Peyer's patch (tissue), 4 donors: ENCODE results near the gene THAP4. TPM values are rescaled to one million over a fixed set of nuclear protein-coding genes. Genes with fewer than 3 reads are reported as not detected.

Experiments used
- DNase-seq, 3 donors: peaks; one replicate each; pipeline ENCODE4 v3.0.0-alpha.2; 2017 to 2019
- H3K27ac ChIP-seq, 4 donors: fragments of 200-600 bp; sonication (generic); one replicate each; pipeline ENCODE4 v1.5.1; 2016 to 2019
- H3K27me3 ChIP-seq, 2 donors: fragments of 200-600 bp; sonication (generic); one replicate each; pipeline ENCODE4 v1.5.1; 2019
- H3K36me3 ChIP-seq, 3 donors: fragments of 200-600 bp; sonication (generic); one replicate each; pipeline ENCODE4 v1.5.1; 2016 to 2019
- H3K4me1 ChIP-seq, 4 donors: fragments of 200-600 bp; sonication (generic); one replicate each; pipeline ENCODE4 v1.5.1; 2016 to 2019
- H3K4me3 ChIP-seq, 4 donors: fragments of 200-600 bp; sonication (generic); 1 replicate in 3 of 4; 2 replicates in 1 of 4; pipeline ENCODE4 v1.5.1; 2016 to 2019; ENCODE audit warnings: mild to moderate bottlenecking in 1 of 4
- H3K9me3 ChIP-seq, 4 donors: fragments of 200-600 bp; sonication (generic); one replicate each; pipeline ENCODE4 v1.5.1; 2016 to 2019; ENCODE audit warnings: mild to moderate bottlenecking in 1 of 4
- POLR2A ChIP-seq, 2 donors: fragments of 450-650 bp; IDR thresholded peaks; one replicate each; pipeline ENCODE4 v1.5.1; 2017; ENCODE audit warnings: antibody characterized with exemption in 2 of 2, mild to moderate bottlenecking in 2 of 2, moderate library complexity in 2 of 2
- total RNA-seq, 4 donors: library from RNA; depleted of rRNA; stranded (reverse); fragments of >200 nt; gene quantifications; one replicate each; pipeline ENCODE4 v1.1.0, GENCODE V29; 2016
- TF ChIP-seq, protein P1 (sequence below), 6 experiments: fragments of 450-650 bp in 4 of 6; fragments of 200-600 bp in 2 of 6; sonication (generic) in 1 of 6; IDR thresholded peaks; one replicate each; pipeline ENCODE4 v1.5.1; 2017 to 2019; ENCODE audit warnings: antibody characterized with exemption in 6 of 6, mild to moderate bottlenecking in 3 of 6, moderate library complexity in 1 of 6

The THAP4 gene
- total RNA-seq, 4 donors from 2014 or later = 46.4 to 90.0 (median 71.8) TPM

GRCh38 chr2:241660593-241661213 is 23.7 kb upstream of the THAP4 start:
- no peaks in the 10 kb centered on the region for H3K4me1 ChIP-seq
- no peak for DNase-seq
- no peak overlapping the region for H3K4me3 ChIP-seq
- peaks cover 0 to 62% (median 0%) of the 10 kb centered on the region in 3 donors for H3K36me3 ChIP-seq
- H3K9me3 ChIP-seq = no peaks in the 10 kb centered on the region
- H3K27me3 ChIP-seq = no peaks in the 10 kb centered on the region
- H3K27ac ChIP-seq = no peak overlapping the region
- TF ChIP-seq POLR2A (IDR thresholded peaks at IDR 0.05) = no peak
- TF ChIP-seq, protein P1, sequence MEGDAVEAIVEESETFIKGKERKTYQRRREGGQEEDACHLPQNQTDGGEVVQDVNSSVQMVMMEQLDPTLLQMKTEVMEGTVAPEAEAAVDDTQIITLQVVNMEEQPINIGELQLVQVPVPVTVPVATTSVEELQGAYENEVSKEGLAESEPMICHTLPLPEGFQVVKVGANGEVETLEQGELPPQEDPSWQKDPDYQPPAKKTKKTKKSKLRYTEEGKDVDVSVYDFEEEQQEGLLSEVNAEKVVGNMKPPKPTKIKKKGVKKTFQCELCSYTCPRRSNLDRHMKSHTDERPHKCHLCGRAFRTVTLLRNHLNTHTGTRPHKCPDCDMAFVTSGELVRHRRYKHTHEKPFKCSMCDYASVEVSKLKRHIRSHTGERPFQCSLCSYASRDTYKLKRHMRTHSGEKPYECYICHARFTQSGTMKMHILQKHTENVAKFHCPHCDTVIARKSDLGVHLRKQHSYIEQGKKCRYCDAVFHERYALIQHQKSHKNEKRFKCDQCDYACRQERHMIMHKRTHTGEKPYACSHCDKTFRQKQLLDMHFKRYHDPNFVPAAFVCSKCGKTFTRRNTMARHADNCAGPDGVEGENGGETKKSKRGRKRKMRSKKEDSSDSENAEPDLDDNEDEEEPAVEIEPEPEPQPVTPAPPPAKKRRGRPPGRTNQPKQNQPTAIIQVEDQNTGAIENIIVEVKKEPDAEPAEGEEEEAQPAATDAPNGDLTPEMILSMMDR (IDR thresholded peaks at IDR 0.05) = no peak

DNA sequence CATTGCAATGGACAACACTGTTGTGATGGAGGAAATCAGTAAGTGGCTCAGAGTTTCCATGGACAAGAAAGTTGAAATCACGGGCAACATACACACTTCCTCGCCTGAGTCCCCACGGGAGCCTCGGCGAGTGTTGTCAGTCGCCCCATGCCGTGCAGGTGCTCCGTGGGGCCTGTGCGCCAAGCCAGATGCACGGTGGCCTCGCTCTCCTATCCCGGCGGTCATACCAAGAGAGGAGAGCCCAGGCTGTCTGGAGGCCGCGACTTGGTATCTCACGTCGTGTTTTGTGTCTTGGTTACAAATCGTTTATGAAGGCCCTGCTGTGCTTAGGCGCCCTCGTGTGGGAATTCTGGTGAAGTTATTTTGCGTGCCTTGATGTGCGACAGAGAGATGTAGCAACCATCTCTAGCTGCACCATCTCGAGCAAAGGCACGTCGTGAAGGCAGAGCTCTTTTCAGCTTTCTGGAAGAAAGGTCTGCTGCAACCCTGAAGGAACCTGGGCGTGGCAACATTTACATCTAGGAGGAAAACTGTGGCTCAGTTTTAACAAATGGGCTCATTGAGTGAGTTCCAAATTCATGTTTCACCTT is 22.3 kb upstream of the THAP4 start:
- H3K4me3 ChIP-seq = no peak overlapping the region
- TF ChIP-seq, protein P1 (IDR thresholded peaks at IDR 0.05) = peak in 5 of 6 experiments; percentile 6 to 61 (median 53)
- TF ChIP-seq POLR2A (IDR thresholded peaks at IDR 0.05) = no peak
- no peaks in the 10 kb centered on the region for H3K27me3 ChIP-seq
- H3K4me1 ChIP-seq = no peaks in the 10 kb centered on the region
- DNase-seq = peak in 2 of 3 donors; percentile 28 to 71
- H3K27ac ChIP-seq = no peak overlapping the region
- H3K36me3 ChIP-seq = peaks cover 0 to 76% (median 0%) of the 10 kb centered on the region in 3 donors
- H3K9me3 ChIP-seq = no peaks in the 10 kb centered on the region

DNA sequence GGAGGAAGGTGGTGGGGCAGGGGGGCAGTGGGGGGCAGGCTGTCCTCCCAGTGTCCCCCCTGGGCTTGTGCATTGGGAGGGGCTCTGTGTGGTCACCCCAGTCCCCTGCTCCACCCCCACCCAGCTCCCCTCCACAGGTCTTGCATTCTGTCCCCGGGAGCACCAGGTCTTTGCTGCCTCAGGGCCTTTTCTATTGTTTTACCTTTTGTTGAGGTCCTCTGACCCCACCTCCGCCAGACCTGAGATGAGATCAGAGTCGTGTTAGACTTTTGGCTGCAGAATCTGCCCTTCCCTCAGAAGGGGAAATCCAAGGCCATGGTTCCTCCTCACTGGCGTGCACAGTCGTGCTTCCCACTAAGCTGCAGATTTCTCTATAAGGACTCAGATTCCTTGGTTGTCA is 21.3 kb upstream of the THAP4 start:
- Histone ChIP-seq H3K36me3 (peaks cover 0 to 84% (median 0%) of the 10 kb centered on the region in 3 donors), H3K9me3 (no peaks in the 10 kb centered on the region), H3K4me3 (no peak overlapping the region), H3K27ac (no peak overlapping the region), H3K4me1 (no peaks in the 10 kb centered on the region), H3K27me3 (no peaks in the 10 kb centered on the region)
- no peak for DNase-seq
- TF ChIP-seq, protein P1 (IDR thresholded peaks at IDR 0.05) = no peak
- no peak for TF ChIP-seq POLR2A (IDR thresholded peaks at IDR 0.05)

- H3K9me3 ChIP-seq = no peaks in the 10 kb centered on the region
- no peaks in the 10 kb centered on the region for H3K27me3 ChIP-seq
- no peak overlapping the region for H3K27ac ChIP-seq
- TF ChIP-seq, protein P1 (IDR thresholded peaks at IDR 0.05) = no peak
- no peak for TF ChIP-seq POLR2A (IDR thresholded peaks at IDR 0.05)
- no peaks in the 10 kb centered on the region for H3K4me1 ChIP-seq
- no peak overlapping the region for H3K4me3 ChIP-seq
- no peak for DNase-seq
- H3K36me3 ChIP-seq = peaks cover 0 to 87% (median 0%) of the 10 kb centered on the region in 3 donors
Observed at GRCh38 chr2:241657786-241658254, 20.9 kb upstream of the THAP4 start.

- TF ChIP-seq, protein P1 (IDR thresholded peaks at IDR 0.05) = no peak
- no peak for TF ChIP-seq POLR2A (IDR thresholded peaks at IDR 0.05)
- no peak for DNase-seq
- Histone ChIP-seq H3K4me1 (no peaks in the 10 kb centered on the region), H3K9me3 (no peaks in the 10 kb centered on the region), H3K27me3 (no peaks in the 10 kb centered on the region), H3K27ac (no peak overlapping the region), H3K4me3 (no peak overlapping the region), H3K36me3 (peaks cover 0 to 97% (median 0%) of the 10 kb centered on the region in 3 donors)
Observed at GRCh38 chr2:241656190-241656741, 19.3 kb upstream of the THAP4 start.
